GM20000 (cell line): Measurements from ENCODE around the gene TRIM41.
"Not testable (repeated sequence)": the region's sequence is repeated elsewhere in the genome, so short reads cannot be mapped to it uniquely, and the experiment has no call there.

Experiments used
- DNase-seq: peaks from one replicate; pipeline ENCODE4 v3.0.0; 2012; ENCODE audit warnings: low spot score
- TF ChIP-seq, protein P1 (sequence below): IDR thresholded peaks from 2 replicates; pipeline ENCODE4 v1.5.1; 2012; ENCODE audit warnings: mild to moderate bottlenecking, control low read depth; ENCODE audit errors: extremely low read depth, missing control alignments

The TRIM41 gene

DNA sequence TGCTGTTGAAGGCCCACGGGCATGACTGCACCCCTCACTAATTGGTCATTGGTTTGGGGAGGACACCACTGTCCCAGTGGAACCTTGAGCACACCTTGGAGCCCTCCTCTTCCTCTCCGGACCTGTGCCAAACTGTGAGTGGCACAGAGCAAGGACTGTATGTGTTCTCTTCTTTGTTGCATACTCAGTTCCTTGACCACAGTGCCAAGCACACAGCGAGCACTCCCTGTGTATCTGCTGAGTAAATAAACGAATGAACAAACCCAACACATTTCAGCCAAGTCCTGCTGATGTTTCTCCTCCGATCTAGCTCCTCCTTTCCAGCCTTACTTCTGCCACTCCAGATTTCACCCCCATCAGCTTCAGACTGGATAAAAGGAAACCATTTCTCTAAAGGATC, 40.6 kb downstream of the TRIM41 start:
- TF ChIP-seq, protein P1, sequence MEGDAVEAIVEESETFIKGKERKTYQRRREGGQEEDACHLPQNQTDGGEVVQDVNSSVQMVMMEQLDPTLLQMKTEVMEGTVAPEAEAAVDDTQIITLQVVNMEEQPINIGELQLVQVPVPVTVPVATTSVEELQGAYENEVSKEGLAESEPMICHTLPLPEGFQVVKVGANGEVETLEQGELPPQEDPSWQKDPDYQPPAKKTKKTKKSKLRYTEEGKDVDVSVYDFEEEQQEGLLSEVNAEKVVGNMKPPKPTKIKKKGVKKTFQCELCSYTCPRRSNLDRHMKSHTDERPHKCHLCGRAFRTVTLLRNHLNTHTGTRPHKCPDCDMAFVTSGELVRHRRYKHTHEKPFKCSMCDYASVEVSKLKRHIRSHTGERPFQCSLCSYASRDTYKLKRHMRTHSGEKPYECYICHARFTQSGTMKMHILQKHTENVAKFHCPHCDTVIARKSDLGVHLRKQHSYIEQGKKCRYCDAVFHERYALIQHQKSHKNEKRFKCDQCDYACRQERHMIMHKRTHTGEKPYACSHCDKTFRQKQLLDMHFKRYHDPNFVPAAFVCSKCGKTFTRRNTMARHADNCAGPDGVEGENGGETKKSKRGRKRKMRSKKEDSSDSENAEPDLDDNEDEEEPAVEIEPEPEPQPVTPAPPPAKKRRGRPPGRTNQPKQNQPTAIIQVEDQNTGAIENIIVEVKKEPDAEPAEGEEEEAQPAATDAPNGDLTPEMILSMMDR: no peak
- DNase-seq: no peak

DNA sequence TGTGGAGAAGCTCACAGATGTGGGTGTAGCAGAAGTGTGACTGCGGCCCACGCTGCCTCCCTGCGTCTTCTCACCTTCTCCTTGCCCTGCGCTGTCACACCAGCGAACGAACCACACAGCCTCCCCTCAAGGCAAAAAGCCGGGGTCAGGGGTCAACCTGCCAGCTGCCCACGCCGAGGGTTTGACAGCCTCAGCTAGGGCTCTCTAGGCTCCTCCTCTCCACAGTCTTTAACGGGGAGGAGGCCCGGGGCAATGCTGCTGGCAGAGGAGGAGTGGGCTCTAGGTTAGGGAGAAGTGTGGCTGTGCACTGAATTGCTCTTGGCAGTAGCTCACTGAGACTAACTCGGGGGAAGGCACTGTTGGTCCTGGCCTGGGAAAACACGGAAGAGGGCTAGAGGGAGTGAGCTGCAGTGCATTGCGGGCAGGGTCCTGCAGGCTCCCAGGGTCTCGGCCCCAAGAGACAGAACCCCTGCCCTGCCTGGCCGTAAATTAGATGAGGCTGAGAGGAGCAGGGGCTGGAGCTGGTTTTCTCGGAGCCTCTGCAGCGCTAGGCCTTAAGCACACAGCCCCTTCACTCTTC, 42.1 kb downstream of the TRIM41 start:
- TF ChIP-seq, protein P1: no peak

DNA sequence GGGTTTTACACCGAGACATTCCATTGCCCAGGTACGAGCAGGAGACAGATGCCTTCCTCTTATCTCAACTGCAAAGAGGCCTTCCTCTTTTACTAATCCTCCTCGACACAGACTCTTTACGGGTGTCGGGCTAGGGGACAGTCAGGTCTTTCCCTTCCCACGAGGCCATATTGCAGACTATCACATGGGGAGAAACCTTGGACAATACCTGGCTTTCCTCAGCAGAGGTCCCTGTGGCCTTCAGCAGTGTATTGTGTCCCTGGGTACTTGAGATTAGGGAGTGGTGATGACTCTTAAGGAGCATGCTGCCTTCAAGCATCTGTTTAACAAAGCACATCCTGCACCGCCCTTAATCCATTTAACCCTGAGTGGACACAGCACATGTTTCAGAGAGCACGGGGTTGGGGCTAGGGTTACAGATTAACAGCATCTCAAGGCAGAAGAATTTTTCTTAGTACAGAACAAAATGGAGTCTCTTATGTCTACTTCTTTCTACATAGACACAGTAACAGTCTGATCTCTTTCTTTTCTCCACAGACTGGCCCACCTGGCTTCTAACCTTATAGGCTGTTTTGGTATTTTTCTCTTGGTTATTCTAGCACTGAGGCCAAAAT, 44.3 kb downstream of the TRIM41 start:
- DNase-seq: not testable (repeated sequence)

More for the DNA sequence above, 42.1 kb downstream of the TRIM41 start:
- DNase-seq: no peak

DNA sequence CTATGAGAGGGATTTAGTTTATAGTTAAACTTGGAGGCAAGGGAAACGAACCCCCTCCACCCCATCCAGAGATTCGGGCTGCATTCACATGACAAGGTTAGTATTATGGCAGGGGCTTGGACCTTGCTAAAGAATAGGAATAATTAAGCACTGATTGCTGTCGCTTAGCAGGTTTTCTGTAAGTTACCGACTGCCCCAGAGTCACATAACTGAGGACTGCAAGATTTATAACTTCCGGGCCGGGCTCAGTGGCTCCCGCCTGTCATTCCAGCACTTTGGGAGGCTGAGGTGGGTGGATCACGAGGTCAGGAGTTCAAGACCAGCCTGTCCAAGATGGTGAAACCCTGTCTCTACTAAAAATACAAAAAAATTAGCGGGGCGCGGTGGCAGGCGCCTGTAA, 44.8 kb downstream of the TRIM41 start:
- DNase-seq: not testable (repeated sequence)

DNA sequence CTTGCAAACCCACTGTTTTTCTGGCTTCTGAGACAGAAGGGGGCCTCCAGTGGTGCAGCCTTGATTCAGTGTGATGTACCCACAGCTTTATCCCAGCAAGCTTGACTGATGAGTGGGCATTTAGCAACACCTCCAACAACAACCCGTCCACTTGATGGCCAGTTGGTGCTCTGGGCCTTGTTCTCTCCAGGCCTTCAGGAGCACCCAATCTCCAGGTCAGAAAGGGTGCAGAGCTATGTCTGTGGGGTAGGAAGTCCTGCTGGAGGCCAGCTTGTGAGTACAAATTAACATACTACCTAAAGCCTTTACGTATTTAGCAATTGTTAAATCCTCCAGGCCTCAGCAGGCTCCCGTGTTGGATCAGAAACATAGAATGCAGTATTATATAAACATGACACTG, 48.0 kb downstream of the TRIM41 start:
- DNase-seq: no peak
- TF ChIP-seq, protein P1: no peak

DNA sequence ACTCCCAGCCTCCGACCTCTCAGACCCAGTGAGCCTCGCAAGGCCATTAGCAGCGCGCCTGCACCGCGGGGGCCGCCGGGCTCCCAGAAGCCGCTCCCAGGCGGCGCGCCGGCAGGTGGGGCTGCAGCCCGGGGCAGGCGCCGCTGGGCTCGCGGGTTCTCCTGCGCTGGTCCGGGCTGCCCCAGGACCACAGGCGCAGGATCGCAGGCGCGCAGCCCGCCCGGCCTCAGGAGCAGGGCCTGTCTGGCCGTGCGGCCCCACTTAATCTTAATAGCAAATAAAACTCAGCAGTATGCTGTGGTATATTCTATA, 50.3 kb downstream of the TRIM41 start:
- peak; percentile 61 for DNase-seq

DNA sequence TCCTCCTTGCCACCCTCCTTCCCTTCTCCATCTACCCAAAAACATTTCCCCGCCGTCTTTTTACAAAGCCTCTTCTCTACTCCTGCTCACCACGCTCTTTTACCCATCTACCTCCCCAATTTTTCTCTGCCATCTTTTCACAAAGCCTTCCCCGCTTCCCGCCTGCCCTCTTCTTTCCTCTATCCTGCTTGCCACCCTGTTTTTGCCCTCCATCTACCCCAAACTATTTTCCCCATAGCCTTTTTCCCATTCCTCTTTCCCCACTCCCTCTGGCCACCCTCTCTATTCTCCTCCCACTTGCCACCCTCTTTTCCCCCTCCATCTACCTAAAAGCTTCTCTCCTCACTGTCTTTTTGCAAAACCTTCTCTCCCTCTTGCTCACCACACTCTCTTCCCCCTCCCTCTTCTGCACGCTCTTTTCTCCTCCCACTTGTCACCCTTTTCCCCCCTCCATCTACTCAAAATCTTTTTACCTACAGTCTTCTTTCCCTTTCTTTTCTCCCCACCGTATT, 57.2 kb downstream of the TRIM41 start:
- no peak for DNase-seq
- TF ChIP-seq, protein P1: no peak

More for the DNA sequence above, 50.3 kb downstream of the TRIM41 start:
- TF ChIP-seq, protein P1: peak; percentile 45

DNA sequence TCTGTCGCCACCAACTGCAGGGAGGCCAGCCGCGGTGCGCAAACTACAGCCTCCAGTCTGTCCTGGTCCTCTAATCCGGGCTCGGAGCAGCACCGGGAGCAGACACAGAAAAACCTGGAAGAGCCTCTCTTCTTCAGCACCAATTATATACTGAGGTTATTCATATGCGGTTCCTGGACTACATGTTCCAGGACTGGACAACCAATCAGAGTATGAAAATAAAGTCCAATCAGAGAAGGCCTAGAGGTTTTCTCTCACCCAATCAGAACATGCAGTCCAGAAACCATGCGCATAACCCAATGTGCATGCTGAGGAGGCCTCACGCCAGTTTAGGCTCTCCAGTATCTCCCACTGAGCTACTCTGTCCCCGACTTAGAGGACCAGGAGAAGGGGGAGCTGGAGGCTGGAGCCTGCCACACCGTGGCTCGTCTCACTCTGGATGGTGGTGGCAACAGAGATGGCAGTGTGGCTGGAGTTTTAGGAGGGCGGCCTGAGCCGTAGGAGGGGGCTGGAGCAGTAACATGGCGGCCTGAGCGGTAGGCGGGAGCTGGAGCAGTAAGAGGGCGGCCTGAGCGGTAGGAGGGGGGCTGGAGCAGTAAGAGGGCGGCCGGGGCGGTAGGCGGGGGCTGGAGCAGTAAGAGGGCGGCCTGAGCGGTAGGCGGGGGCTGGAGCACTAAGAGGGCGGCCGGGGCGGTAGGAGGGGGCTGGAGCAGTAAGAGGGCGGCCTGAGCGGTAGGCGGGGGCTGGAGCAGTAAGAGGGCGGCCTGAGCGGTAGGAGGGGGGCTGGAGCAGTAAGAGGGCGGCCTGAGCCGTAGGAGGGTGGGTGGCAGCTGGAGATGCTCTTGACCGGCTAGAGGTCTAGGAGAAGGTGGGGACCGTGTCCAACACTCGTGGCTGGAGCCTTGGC, 58.2 kb downstream of the TRIM41 start:
- no peak for DNase-seq
- TF ChIP-seq, protein P1: no peak
